ENCODE measurements around the gene ATMIN. TPM values are rescaled to one million over a fixed set of nuclear protein-coding genes. Genes with fewer than 3 reads are reported as not detected.

The ATMIN gene
- total and polyA plus RNA-seq, 4 donors: 6.8 to 17.8 (median 12.3) TPM

DNA sequence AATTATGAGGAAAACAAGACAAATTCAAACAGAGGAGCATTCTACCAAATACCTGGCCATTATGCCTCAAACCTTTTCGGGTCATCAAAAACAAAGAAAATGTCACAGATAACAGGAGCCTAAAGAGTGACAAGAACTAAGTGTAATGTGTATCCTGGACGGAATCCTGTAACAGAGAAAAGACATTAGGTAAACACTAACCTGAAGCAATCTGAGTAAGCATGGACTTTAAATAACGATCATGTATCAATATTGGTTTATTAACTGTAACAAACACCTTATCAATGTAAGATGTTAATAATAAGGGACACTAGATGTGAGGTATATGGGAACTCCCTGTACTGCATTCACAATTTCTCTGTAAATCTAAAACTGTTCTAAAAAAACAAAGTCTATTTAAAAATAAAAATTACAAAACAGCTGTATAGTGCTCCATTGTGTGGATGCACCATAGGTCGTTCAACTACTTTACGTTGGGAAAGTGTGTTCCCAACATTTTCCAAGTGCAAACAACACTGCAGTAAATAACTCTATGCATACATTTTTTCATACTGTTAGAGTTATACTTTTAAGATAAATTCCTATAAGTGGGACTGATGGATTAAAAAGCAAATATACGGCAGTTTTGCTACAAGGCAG is 43.7 kb upstream of the ATMIN start (continued):
- TF ChIP-seq, protein P1, sequence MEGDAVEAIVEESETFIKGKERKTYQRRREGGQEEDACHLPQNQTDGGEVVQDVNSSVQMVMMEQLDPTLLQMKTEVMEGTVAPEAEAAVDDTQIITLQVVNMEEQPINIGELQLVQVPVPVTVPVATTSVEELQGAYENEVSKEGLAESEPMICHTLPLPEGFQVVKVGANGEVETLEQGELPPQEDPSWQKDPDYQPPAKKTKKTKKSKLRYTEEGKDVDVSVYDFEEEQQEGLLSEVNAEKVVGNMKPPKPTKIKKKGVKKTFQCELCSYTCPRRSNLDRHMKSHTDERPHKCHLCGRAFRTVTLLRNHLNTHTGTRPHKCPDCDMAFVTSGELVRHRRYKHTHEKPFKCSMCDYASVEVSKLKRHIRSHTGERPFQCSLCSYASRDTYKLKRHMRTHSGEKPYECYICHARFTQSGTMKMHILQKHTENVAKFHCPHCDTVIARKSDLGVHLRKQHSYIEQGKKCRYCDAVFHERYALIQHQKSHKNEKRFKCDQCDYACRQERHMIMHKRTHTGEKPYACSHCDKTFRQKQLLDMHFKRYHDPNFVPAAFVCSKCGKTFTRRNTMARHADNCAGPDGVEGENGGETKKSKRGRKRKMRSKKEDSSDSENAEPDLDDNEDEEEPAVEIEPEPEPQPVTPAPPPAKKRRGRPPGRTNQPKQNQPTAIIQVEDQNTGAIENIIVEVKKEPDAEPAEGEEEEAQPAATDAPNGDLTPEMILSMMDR (IDR thresholded peaks at IDR 0.05; ENCODE audit: low read depth, low read length, missing input control): no peak
- no peak for TF ChIP-seq RAD21 (IDR thresholded peaks at IDR 0.05)
- TF ChIP-seq FOXA2 (IDR thresholded peaks at IDR 0.05): peak; percentile 98
- no peak for TF ChIP-seq GABPA (IDR thresholded peaks at IDR 0.05 in 1 of 2, conservative IDR thresholded peaks at IDR 0.05 in 1 of 2)
- TF ChIP-seq RXRA (IDR thresholded peaks at IDR 0.05): peak; percentile 83 to 87

DNA sequence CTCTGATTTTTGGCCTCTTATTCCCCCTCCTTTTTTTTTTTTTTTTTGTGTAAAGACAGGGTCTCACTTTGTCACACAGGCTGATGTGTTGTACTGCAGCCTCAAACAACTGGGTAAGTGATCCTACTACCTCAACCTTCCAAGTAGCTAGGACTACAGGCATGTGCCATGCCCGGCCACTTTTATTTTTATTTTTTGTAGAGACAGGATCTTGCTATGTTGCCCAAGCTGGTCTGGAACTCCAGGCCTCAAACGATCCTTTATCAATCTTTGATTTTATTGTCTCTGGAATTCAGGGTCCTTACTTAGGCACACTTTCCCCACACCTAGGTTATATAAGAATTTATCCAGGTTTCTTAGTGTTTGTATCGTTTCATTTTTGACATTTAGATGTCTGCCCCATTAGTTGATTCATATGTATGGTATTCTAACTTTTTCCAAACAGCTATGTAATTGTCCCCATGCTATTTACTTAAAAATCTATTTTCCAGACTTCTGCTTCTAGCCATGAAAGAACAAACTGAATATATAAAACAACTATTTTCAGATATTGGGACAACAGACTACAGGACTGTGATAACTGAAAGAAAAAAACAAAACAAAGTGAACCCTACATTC is 42.9 kb upstream of the ATMIN start:
- no peak overlapping the region for H3K4me3 ChIP-seq (ENCODE audit: low read depth in 1 of 3, low read length in 3 of 3)
- TF ChIP-seq FOXA2 (IDR thresholded peaks at IDR 0.05) (no peak), RAD21 (IDR thresholded peaks at IDR 0.05) (no peak), HNF4G (IDR thresholded peaks at IDR 0.05) (no peak), YY1 (IDR thresholded peaks at IDR 0.05) (no peak), JUND (IDR thresholded peaks at IDR 0.05) (no peak), NR2F2 (IDR thresholded peaks at IDR 0.05) (no peak), GABPA (IDR thresholded peaks at IDR 0.05 in 1 of 2, conservative IDR thresholded peaks at IDR 0.05 in 1 of 2) (no peak), FOXA1 (IDR thresholded peaks at IDR 0.05) (no peak), HNF4A (conservative IDR thresholded peaks at IDR 0.05) (no peak), RXRA (IDR thresholded peaks at IDR 0.05) (no peak), EGR1 (IDR thresholded peaks at IDR 0.05; ENCODE audit: low read depth in 2 of 2) (no peak), SP1 (IDR thresholded peaks at IDR 0.05) (no peak), TAF1 (conservative IDR thresholded peaks at IDR 0.05) (no peak)
- TF ChIP-seq, protein P2, sequence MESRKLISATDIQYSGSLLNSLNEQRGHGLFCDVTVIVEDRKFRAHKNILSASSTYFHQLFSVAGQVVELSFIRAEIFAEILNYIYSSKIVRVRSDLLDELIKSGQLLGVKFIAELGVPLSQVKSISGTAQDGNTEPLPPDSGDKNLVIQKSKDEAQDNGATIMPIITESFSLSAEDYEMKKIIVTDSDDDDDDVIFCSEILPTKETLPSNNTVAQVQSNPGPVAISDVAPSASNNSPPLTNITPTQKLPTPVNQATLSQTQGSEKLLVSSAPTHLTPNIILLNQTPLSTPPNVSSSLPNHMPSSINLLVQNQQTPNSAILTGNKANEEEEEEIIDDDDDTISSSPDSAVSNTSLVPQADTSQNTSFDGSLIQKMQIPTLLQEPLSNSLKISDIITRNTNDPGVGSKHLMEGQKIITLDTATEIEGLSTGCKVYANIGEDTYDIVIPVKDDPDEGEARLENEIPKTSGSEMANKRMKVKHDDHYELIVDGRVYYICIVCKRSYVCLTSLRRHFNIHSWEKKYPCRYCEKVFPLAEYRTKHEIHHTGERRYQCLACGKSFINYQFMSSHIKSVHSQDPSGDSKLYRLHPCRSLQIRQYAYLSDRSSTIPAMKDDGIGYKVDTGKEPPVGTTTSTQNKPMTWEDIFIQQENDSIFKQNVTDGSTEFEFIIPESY (IDR thresholded peaks at IDR 0.05): no peak
- TF ChIP-seq, protein P3, sequence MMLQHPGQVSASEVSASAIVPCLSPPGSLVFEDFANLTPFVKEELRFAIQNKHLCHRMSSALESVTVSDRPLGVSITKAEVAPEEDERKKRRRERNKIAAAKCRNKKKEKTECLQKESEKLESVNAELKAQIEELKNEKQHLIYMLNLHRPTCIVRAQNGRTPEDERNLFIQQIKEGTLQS (IDR thresholded peaks at IDR 0.05): no peak
- TF ChIP-seq, protein P4, sequence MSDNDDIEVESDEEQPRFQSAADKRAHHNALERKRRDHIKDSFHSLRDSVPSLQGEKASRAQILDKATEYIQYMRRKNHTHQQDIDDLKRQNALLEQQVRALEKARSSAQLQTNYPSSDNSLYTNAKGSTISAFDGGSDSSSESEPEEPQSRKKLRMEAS (IDR thresholded peaks at IDR 0.05): no peak
- TF ChIP-seq, protein P1 (IDR thresholded peaks at IDR 0.05; ENCODE audit: low read depth, low read length, missing input control): no peak
- TF ChIP-seq, protein P5, sequence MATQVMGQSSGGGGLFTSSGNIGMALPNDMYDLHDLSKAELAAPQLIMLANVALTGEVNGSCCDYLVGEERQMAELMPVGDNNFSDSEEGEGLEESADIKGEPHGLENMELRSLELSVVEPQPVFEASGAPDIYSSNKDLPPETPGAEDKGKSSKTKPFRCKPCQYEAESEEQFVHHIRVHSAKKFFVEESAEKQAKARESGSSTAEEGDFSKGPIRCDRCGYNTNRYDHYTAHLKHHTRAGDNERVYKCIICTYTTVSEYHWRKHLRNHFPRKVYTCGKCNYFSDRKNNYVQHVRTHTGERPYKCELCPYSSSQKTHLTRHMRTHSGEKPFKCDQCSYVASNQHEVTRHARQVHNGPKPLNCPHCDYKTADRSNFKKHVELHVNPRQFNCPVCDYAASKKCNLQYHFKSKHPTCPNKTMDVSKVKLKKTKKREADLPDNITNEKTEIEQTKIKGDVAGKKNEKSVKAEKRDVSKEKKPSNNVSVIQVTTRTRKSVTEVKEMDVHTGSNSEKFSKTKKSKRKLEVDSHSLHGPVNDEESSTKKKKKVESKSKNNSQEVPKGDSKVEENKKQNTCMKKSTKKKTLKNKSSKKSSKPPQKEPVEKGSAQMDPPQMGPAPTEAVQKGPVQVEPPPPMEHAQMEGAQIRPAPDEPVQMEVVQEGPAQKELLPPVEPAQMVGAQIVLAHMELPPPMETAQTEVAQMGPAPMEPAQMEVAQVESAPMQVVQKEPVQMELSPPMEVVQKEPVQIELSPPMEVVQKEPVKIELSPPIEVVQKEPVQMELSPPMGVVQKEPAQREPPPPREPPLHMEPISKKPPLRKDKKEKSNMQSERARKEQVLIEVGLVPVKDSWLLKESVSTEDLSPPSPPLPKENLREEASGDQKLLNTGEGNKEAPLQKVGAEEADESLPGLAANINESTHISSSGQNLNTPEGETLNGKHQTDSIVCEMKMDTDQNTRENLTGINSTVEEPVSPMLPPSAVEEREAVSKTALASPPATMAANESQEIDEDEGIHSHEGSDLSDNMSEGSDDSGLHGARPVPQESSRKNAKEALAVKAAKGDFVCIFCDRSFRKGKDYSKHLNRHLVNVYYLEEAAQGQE (IDR thresholded peaks at IDR 0.05): no peak
- peak overlapping the region in 1 of 2 donors; percentile 3 for H3K9ac ChIP-seq (ENCODE audit: low read depth in 1 of 2, low read length in 2 of 2)
- peaks cover 12 to 76% (median 48%) of the 10 kb centered on the region in 4 donors for H3K4me1 ChIP-seq (ENCODE audit: control insufficient read depth in 4 of 4, insufficient read depth in 4 of 4, low read length in 3 of 4)
- 25% methylated on average over 3 of the region's 3 CpGs for WGBS
- no peaks in the 10 kb centered on the region for H3K36me3 ChIP-seq (ENCODE audit: control insufficient read depth in 4 of 4, insufficient read depth in 3 of 4, low read depth in 1 of 4, low read length in 3 of 4)
- no peaks in the 10 kb centered on the region for H3K27me3 ChIP-seq (ENCODE audit: control insufficient read depth in 4 of 4, insufficient read depth in 4 of 4, low read length in 3 of 4)
- peak overlapping the region; percentile 25 to 43 for H3K27ac ChIP-seq (ENCODE audit: low read depth in 1 of 2, low read length in 2 of 2)
- no peaks in the 10 kb centered on the region for H3K9me3 ChIP-seq (ENCODE audit: control insufficient read depth in 4 of 4, low read length in 3 of 4)
- no peak for DNase-seq (ENCODE audit: low spot score)

All from liver (tissue), 9 donors.